Lower leg skin (tissue), 4 donors: ENCODE results near the gene CARS1. TPM values are rescaled to one million over a fixed set of nuclear protein-coding genes. Genes with fewer than 3 reads are reported as not detected.

Experiments
- DNase-seq, 2 donors: peaks; one replicate each; pipeline ENCODE4 v3.0.0-alpha.2; 2019; ENCODE audit warnings: low spot score in 2 of 2
- H3K4me3 ChIP-seq: fragments of 200-600 bp; sonication (generic); 2 replicates; pipeline ENCODE4 v1.5.1; 2017; ENCODE audit warnings: mild to moderate bottlenecking, low read depth; ENCODE audit not compliant: poor library complexity, severe bottlenecking
- CTCF ChIP-seq, 3 donors: fragments of 450-650 bp; IDR thresholded peaks; one replicate each; pipeline ENCODE4 v1.5.1; 2016; ENCODE audit warnings: antibody characterized with exemption in 3 of 3, mild to moderate bottlenecking in 3 of 3, moderate library complexity in 2 of 3
- POLR2A ChIP-seq, 2 donors: fragments of 450-650 bp; IDR thresholded peaks; one replicate each; pipeline ENCODE4 v1.6.1; 2016 to 2017; ENCODE audit warnings: antibody characterized with exemption in 2 of 2, mild to moderate bottlenecking in 1 of 2, moderate library complexity in 1 of 2
- WGBS, 2 donors: methylation state at CpG; one replicate each; pipeline ENCODE4 v1.1.5; 2018; 5-methylcytosine and 5-hydroxymethylcytosine counted together
- intact Hi-C: fragments of 100-400 bp; cut with DNase I; formaldehyde crosslinking; loops from one replicate; pipeline ENCODE4 v1.15.0; 2023; ENCODE audit warnings: low total_unique reads
- total RNA-seq, 4 donors: library from RNA; depleted of rRNA; stranded (reverse); fragments of >200 nt; gene quantifications; one replicate each; pipeline ENCODE4 v1.1.0, GENCODE V29; 2016

The CARS1 gene
- total RNA-seq, 4 donors from 2014 or later, result 56.7 to 63.0 (median 60.7) TPM

DNA sequence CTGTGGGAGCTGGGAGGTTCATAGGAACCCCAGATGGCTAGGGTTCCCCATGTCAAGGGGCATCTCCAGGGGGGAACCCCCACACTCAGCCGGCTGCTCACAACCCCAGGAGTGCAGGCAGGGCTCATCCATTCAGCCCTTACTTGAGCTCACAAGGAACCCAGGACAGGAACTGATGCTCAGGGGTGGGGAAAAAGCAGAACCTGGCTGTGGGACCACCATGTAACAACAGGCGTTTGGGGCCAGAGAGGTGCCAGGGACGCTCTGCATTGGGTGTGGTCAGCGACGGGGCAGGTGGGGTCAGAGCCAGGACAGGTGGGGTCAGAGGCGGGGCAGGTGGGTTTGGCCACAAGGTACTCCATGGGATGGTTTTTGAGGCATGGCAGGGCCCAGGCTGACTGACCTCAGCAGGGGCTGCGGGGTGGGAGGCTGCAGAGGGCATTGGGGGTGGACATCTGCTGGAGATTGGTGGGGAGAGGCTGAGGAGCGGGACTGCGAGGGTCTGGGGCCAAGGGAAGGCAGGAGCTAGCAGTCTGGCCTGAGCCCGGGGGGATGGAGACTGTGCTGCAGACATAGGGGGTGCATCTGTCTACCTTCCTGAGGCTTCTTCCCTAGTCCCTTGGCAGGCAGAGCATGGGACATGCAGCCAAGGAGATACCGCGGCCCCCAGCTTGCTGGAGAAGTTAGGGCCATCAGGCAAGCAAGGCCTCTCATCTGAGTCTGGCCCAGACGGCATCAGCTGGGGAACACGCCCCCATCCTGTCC lies 34.0 kb upstream of the CARS1 start:
- TF ChIP-seq CTCF (IDR thresholded peaks at IDR 0.05), result no peak
- TF ChIP-seq POLR2A (IDR thresholded peaks at IDR 0.05), result no peak

DNA sequence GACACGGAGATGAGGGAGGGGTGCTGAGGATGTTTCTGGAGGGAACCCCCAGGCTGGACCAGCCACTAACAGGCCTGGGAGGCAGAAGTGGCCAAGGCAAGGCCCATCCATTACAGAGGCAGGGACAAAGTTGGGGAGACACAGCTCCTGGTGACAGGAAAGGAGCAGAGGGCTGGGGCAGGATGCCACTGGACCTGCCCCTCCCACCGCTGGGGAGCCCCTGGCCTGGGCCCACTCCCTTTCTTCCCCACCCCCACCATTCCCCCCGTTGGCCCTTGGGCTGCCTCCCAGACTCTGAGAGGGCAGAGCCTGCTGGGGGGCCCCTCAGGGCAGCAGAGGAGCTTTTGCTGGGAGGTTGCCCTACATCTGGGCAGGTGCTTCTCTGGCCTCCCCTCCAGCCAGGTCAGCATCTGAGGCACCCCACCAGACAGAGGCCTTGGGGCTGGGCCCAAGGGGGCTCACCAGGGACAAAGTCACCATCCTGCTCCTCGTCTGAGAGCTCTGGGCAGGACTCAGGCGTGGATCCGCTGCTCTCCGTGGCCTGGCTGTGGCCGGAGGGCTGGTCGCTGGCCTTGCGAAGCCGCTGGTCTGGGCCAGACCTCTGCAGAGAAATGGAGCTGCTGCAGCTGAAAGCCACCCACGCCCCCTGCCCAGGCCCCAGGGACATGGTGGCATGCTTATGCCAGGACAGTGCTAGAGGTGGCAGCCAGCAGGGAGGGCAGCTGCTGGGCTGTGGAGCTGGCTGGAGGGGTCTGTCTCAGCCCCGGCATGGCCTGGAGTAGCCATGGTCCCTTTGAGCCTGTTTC lies 33.1 kb upstream of the CARS1 start:
- WGBS, 2 donors, result 85 to 94% methylated on average over 3 to 9 of the region's 13 CpGs
- TF ChIP-seq POLR2A (IDR thresholded peaks at IDR 0.05), result no peak
- TF ChIP-seq CTCF (IDR thresholded peaks at IDR 0.05), result no peak
- intact Hi-C loops, result loop anchor here (5.0 to 10.0 kb wide), 2 partner anchors 53 to 555 kb away; no protein-coding TSS in a partner anchor
- DNase-seq, result peak in 1 of 2 donors; percentile 75
- no peak overlapping the region for H3K4me3 ChIP-seq

More for the DNA sequence above, 34.0 kb upstream of the CARS1 start:
- 76 to 82% methylated on average over 12 of the region's 14 CpGs for WGBS, 2 donors
- peak in 1 of 2 donors; percentile 85 for DNase-seq
- intact Hi-C loops, result loop anchor here (5.0 to 10.0 kb wide), 2 partner anchors 54 to 556 kb away; no protein-coding TSS in a partner anchor
- H3K4me3 ChIP-seq, result no peak overlapping the region

GRCh38 chr11:3089236-3090061 lies 32.2 kb upstream of the CARS1 start:
- intact Hi-C loops, result loop anchor here (5.0 to 10.0 kb wide), 2 partner anchors 52 to 555 kb away; no protein-coding TSS in a partner anchor
- 83 to 87% methylated on average over 24 of the region's 25 CpGs for WGBS, 2 donors
- no peak overlapping the region for H3K4me3 ChIP-seq
- peak in 1 of 2 donors; percentile 82 for DNase-seq
- TF ChIP-seq CTCF (IDR thresholded peaks at IDR 0.05) (no peak), POLR2A (IDR thresholded peaks at IDR 0.05) (no peak)

GRCh38 chr11:3088806-3089205 lies 31.6 kb upstream of the CARS1 start:
- H3K4me3 ChIP-seq, result no peak overlapping the region
- TF ChIP-seq CTCF (IDR thresholded peaks at IDR 0.05) (no peak), POLR2A (IDR thresholded peaks at IDR 0.05) (no peak)
- WGBS, 2 donors, result 88% methylated on average over 14 of the region's 14 CpGs
- intact Hi-C loops, result no loop called here
- DNase-seq, result peak in 1 of 2 donors; percentile 81
